Glomerular visceral epithelial cell (primary cell): ENCODE data around the gene PCP4L1.
"Not testable (repeated sequence)": the region's sequence is repeated elsewhere in the genome, so short reads cannot be mapped to it uniquely, and the experiment has no call there.

Experiments
- DNase-seq: peaks from one replicate; pipeline ENCODE4 v3.0.0-alpha.2; 2016; ENCODE audit errors: extremely low spot score

PCP4L1 gene

GRCh38 chr1:161258439-161259344 lies at the start of gene PCP4L1:
Gene PCP4L1, plus strand, starts transcription at chr1:161258745. Its CDS starts 230 bp downstream, at chr1:161258975.
- DNase-seq = peak; percentile 36

DNA sequence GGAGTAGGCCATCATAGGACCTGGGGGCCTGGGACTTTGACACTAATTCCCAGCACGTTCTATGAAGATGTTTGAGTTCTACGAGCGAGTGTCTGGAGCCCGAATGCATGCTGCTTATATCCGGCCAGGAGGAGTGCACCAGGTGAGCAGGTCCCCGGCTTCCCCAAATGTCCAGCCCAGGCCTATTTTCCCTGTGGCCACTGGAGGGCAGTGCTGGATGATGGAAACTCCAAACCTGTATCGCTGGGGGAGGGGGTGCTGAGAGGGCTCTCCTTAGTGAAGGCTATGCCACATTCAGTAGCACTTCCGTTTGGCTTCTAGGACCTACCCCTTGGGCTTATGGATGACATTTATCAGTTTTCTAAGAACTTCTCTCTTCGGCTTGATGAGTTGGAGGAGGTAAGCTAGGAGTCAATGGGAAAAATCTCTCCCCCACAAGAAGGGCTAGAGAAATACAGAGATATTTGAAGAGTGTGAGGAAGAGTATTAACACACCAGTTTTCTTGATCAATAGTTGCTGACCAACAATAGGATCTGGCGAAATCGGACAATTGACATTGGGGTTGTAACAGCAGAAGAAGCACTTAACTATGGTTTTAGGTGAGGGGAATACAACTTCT lies 48.6 kb upstream of the PCP4L1 start:
- DNase-seq = peak; percentile 77

GRCh38 chr1:161214369-161214768 lies 44.2 kb upstream of the PCP4L1 start:
- no peak for DNase-seq

DNA sequence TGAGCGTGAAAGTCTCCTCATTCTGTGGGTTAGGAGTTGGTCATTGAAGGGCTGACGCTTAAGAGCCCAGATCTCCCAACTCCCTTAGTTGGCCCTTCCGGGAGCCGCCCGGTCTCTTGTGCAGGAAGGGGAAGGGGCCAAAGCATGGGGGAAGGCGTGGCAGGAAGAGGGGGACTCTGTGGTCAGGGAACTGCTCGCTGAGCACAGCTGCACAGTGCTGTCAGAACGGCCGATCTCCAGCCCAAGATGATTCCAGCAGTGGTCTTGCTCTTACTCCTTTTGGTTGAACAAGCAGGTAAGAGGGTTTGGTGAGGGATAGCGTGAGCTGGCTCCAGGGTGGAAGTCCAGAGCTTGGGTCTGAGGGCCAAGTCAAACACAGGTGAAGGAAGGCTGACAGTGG lies 43.5 kb upstream of the PCP4L1 start, which contains the start of gene FCER1G:
TSS of gene FCER1G (plus strand) at position 220 of the 400 bp plus-strand sequence. CDS start at position 247, 27 bp downstream.
- DNase-seq = no peak

GRCh38 chr1:161216945-161217712 lies 41.4 kb upstream of the PCP4L1 start:
- DNase-seq = peak; percentile 89

DNA sequence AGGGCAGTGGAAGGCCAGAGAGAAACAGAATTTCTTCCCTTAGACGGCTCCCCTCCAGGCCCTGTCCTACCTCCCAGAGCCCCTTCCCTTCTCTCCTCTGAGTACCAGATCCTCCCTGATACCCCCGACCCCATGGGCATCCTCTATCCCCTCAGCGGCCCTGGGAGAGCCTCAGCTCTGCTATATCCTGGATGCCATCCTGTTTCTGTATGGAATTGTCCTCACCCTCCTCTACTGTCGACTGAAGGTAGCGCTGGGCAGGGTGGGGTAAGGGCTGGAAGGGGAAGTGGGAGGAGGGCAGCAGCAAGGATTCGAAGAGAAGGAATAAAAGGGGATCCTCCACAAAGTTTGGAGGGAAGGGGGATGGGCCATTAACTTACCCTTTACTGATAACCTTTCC lies 40.7 kb upstream of the PCP4L1 start:
- no peak for DNase-seq

DNA sequence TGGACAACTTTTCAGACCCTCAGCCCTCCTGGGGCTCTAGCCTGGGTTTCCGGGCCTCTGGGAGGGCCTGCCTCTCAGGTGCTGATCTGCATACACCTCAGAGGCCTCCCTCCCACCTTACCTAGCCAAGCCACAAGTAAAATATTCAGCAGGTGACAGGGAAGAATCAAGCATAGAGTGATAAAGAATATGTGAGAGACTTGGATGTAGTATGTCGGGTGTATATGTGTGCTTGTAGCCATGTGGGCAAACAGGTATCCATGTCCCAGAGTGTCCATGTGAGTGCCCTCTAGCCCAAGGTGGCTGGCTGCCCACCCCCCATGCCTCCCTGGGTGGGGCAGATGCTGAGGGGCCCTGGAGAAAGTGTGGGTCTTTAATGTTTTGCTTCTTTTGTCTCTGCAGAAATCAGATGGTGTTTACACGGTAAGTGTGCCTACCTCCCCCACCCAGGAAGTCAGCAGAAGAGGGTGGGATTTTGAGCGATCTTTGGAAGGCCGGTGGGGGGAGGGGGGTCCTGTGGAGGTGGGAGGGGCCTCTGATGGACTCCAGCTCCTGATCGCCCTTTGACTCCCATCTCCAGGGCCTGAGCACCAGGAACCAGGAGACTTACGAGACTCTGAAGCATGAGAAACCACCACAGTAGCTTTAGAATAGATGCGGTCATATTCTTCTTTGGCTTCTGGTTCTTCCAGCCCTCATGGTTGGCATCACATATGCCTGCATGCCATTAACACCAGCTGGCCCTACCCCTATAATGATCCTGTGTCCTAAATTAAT lies 40.1 kb upstream of the PCP4L1 start:
- DNase-seq = no peak

GRCh38 chr1:161219078-161219892 lies 39.3 kb upstream of the PCP4L1 start:
- no peak for DNase-seq

DNA sequence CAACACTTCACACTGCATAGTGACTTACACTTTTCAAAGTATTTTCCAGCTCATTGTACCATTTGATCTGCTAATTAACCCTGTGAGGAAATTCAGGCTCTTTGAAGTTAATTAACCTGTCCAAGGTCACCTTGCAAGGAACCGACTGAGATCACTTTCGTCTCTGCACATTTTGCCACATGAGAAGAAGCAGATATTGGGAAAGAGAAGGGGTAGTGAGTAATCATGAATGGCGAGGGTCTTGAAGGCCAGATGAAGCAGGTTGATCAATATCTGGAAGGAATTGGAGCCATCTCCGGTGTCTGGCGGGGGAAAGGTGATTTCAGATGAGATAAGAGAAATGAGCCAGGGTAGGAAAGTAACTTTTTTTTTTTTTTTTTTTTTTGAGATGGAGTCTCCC lies 38.5 kb upstream of the PCP4L1 start:
- no peak for DNase-seq

- DNase-seq = no peak
Measured at GRCh38 chr1:161222175-161223019, 36.1 kb upstream of the PCP4L1 start.

GRCh38 chr1:161223805-161224694 lies 34.5 kb upstream of the PCP4L1 start:
- no peak for DNase-seq

DNA sequence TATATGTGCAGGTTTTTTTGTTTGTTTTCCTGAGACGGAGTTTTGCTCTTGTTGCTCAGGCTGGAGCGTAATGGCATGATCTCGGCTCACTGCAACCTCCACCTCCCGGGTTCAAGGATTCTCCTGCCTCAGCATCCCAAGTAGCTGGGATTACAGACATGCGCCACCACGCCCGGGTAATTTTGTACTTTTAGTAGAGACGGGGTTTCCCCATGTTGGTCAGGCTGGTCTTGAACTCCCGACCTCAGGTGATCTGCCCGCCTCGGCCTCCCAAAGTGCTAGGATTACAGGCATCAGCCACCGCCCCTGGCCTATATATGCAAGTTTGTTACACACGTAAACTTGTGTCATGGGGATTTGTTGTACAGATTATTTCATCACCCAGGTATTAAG lies 33.9 kb upstream of the PCP4L1 start:
- not testable (repeated sequence) for DNase-seq

- DNase-seq = no peak
Measured at GRCh38 chr1:161225178-161225533, 33.4 kb upstream of the PCP4L1 start.

- DNase-seq = peak; percentile 100
Measured at GRCh38 chr1:161225534-161226319, 32.8 kb upstream of the PCP4L1 start, which contains the start of gene TOMM40L. Gene TOMM40L, plus strand, starts transcription at chr1:161226060. Its CDS starts 430 bp downstream, at chr1:161226490.

GRCh38 chr1:161226320-161226711 lies 32.2 kb upstream of the PCP4L1 start:
- DNase-seq = no peak

- DNase-seq = no peak
Measured at GRCh38 chr1:161226759-161227158, 31.8 kb upstream of the PCP4L1 start.

DNA sequence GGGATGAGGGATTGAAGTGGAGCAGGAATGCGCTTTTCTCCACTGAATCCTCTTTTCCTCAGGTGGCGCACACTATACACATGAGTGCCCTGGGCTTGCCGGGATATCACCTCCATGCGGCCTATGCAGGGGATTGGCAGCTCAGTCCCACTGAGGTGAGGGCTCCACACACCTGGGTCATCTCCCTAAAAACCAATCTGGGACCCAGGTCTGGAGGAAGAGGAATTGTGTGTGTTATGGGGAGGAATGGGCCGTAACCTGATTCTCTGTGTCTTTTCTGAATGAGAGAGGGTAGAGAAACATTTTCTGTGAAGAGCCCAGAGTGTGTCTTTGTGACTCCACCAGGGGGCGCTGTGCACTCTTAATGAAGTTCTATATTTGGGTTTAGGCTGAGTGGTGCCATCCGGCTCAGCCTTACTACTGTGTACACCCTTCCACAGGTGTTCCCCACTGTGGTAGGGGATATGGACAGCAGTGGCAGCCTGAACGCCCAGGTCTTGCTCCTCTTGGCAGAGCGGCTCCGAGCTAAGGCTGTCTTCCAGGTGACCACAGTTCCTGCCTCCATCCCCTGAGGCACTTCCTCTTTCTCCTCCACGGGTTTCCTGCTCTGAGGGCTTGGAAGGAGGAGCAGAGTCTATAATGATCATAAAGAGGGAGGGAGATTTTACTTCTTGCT lies 31.2 kb upstream of the PCP4L1 start:
- DNase-seq = peak; percentile 80
